ENCODE results near the gene ZBTB8OS.

GRCh38 chr1:32693455-32694174 is 43.3 kb upstream of the ZBTB8OS start:
- TF ChIP-seq REST (IDR thresholded peaks at IDR 0.05; ENCODE audit: insufficient read depth in 1 of 2, low read depth in 2 of 2, low read length in 2 of 2) (no peak), POLR2AphosphoS5 (IDR thresholded peaks at IDR 0.05; ENCODE audit: low read depth, low read length) (no peak), SIN3A (IDR thresholded peaks at IDR 0.05; ENCODE audit: borderline replicate concordance, insufficient read depth, low read length) (no peak)
